ENCODE results near the gene KLHL41.

GRCh38 chr2:169513094-169513493 lies 3.6 kb downstream of the KLHL41 start:
- TF ChIP-seq, protein P1, sequence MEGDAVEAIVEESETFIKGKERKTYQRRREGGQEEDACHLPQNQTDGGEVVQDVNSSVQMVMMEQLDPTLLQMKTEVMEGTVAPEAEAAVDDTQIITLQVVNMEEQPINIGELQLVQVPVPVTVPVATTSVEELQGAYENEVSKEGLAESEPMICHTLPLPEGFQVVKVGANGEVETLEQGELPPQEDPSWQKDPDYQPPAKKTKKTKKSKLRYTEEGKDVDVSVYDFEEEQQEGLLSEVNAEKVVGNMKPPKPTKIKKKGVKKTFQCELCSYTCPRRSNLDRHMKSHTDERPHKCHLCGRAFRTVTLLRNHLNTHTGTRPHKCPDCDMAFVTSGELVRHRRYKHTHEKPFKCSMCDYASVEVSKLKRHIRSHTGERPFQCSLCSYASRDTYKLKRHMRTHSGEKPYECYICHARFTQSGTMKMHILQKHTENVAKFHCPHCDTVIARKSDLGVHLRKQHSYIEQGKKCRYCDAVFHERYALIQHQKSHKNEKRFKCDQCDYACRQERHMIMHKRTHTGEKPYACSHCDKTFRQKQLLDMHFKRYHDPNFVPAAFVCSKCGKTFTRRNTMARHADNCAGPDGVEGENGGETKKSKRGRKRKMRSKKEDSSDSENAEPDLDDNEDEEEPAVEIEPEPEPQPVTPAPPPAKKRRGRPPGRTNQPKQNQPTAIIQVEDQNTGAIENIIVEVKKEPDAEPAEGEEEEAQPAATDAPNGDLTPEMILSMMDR (IDR thresholded peaks at IDR 0.05; ENCODE audit: insufficient read depth, low read depth, low read length): no peak
- no peak for TF ChIP-seq EZH2 (IDR thresholded peaks at IDR 0.05; ENCODE audit: insufficient read depth, low read length)

All from astrocyte (in vitro differentiated cells and primary cell).